ENCODE results near the gene KCNC1.

Gene KCNC1

GRCh38 chr11:17738151-17738973, 3.8 kb downstream of the KCNC1 start:
- DNase-seq, result no peak

DNA sequence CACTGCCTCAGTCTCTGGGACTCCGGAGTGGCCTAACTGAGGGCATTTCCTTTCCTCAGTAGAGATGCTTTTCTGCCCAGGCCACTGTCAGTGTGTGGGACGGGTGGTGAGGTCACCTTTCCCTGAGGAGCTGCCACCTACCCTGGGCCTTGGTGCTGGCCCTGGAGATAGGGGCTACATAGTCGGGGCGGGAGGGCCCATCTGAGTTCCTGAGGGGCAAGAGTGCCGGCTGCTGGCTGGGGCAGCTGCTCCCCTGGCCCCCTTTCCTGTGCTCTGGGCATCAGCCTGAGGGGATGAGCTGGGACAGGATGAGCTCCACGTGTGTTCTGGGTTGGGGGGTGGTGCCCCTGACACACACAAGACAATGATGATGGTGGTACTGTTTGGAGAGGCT, 5.4 kb downstream of the KCNC1 start:
- no peak for DNase-seq

GRCh38 chr11:17740649-17741235, 6.2 kb downstream of the KCNC1 start:
- DNase-seq, result no peak

DNA sequence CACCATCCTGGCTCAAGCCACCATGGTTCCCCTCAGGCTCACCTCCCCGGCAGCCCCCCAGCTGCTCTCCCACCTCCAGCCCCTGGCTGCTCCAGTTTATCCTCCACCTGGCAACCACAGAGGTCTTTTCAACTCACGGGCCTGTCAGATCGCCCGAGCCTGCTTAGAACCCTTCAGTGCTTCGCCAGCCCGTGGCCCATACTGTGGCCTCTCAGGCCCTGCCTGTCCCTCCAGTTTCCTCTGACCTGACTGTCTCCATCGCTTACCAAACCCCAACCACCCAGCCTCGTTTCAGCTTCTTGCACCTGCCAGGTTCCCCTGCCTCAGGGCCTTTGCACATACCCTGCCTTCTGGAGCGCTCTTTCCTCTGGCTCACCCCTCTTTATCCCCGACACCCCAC, 6.9 kb downstream of the KCNC1 start:
- no peak for DNase-seq

GRCh38 chr11:17742019-17742418, 7.4 kb downstream of the KCNC1 start:
- no peak for DNase-seq

DNA sequence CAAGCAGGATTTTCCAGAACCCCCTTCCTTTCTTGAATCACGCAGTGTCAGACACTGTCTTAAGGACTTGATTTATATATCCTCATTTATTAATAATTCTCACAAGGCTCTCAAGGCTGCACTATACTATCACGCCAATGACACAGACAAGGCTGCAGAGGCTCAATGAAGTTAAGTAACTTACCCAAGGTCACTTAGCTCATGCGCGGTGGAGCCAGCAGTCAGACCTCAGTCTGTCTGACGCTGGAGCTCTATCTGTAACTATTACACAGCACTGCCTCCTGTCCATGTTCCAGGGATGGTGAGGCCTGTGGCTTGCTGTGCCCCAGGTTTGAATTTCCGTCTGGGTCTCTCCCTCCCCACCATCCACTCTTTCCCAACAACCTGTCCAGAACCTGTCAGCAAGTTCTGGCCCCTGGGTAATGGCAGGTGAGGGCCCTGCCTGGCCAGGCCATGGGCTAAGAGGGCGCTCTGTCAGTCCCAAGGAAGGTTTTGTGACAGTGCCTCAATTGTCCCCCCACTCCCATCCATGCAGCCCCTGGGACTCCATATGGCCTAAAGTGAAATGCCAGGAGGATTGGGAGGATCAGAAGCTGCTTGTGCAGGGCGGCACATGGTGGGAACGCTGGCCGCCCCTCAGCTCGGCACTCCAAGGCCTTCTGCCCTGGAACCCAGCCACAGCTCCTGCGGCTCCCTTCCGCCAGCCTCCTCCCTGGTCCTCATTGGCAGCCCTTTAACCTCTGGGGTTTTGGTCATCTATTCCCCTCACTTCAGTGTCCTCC, 8.6 kb downstream of the KCNC1 start:
- no peak for DNase-seq

GRCh38 chr11:17743808-17744119, 9.2 kb downstream of the KCNC1 start:
- no peak for DNase-seq

GRCh38 chr11:17744151-17744940, 9.8 kb downstream of the KCNC1 start:
- no peak for DNase-seq

DNA sequence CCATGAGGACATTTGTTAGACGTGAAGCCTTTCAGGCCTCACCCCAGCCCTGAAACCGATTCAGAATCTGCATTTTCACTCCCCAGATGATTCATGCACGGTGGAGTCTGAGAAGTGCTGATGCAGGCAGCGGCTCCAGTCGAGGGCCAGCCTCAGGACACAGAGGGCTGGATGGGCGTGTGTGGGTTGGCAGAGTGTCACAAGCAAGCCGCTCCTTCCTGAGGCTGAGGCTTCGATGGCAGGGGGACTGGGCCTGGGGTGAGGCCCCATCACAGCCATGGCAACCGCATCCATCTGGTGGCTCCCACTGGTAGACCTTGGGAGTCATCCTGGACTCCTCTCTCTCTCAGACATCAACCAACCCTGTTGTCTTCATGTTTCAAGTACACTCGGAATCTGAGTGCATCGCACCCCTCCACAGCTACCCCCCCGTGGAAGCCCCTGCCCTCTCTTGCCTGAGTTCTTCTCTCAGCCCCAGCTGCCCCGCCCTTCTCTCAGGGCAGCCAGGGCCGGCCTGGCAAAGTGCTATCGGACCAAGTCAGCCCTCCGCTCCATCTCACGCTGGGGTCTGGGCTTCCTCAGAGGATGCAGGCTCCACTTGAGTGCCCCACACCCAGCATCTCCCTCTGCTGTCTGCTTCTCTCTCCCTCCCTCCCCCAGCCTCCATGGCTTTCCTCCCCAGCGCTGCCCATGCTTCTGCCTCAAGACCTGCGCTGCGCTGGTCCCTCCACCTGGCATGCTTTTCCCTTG, 10.6 kb downstream of the KCNC1 start:
- no peak for DNase-seq

DNA sequence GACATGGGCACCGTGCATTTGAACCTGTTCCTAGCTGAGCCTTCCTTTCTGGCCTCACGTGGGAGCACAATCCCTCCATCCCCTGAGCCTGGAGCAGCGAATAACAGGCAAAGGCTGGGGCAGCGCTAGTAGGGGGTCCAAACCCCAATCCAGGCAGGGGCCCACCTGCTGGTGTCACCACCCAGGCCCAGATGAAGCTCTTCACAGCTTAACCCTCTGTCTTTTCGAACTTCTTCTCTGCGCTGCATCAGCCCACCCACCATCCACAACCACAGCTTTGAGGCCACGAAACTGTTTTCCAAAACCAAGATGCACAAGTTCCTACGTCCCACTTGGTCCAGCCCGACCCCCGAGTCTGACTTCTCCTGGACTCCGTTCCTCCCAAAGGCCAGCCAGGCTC, 11.5 kb downstream of the KCNC1 start:
- no peak for DNase-seq

DNA sequence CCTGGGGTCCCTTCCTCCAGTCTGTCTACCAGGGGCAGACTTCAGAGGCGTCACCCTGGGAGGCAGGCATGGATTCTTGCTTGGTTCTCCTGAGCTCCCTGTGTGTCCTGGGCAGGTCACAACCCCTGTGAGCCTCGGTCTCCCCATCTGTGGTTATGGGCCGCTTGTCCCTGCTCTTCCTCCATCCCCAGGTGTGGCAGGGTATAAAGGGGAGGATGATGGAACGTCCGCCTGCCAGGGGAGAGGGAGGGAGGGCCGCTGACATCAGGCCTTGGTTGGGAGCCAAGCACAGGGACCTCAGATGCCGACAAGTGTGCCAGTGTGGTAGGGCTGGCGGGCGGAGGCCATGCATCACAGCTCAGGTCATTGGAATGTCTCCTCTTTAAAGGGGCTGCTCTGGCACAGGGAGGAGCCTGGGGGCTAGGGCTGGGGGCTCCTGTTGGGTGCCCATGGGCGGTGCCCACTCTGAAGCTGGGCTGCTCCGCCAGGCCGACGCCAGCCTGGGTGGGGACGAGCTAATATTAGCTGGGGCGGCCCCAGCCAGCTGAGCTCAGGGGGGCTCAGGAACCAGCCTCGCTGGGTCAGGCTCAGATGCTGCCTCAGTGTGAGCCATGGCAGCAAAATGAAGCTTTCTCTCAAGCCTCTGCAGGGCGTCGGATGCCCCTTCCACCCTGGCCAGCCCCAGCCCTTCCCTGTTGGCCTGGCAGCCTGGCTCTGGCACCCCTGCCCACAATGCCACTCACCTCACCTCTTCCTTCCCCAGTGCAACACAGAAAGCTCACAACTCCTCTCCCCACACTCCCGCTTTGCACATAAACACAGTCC, 12.8 kb downstream of the KCNC1 start:
- no peak for DNase-seq

DNA sequence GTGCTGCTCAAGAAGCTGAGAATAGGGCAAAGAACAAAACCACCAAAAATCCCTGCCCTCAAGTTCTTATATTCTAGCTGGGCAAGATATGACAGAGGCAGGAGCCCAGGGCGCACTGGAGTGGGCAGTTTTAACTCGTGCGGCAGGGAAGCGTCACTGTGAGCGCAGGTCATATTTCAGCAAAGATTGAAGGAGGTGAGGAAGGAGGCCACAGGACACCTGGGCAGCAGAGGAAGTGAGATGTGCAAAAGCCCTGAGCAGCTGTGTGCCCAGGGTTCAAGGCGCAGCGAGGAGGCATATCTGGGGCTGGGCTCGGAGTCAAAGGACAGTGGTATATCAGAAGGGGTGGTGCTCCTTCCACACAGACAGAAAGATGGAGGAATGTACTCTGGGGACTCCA, 13.5 kb downstream of the KCNC1 start:
- DNase-seq, result no peak

GRCh38 chr11:17748761-17749721, 14.5 kb downstream of the KCNC1 start:
- no peak for DNase-seq

GRCh38 chr11:17750013-17750800, 15.6 kb downstream of the KCNC1 start:
- no peak for DNase-seq

- no peak for DNase-seq
These were observed 16.2 kb downstream of the KCNC1 start for GRCh38 chr11:17750801-17751165.

GRCh38 chr11:17751558-17751957, 17.0 kb downstream of the KCNC1 start:
- no peak for DNase-seq

GRCh38 chr11:17752144-17752543, 17.6 kb downstream of the KCNC1 start:
- DNase-seq, result no peak

- DNase-seq, result no peak
These were observed 18.6 kb downstream of the KCNC1 start for GRCh38 chr11:17753153-17753552.

DNA sequence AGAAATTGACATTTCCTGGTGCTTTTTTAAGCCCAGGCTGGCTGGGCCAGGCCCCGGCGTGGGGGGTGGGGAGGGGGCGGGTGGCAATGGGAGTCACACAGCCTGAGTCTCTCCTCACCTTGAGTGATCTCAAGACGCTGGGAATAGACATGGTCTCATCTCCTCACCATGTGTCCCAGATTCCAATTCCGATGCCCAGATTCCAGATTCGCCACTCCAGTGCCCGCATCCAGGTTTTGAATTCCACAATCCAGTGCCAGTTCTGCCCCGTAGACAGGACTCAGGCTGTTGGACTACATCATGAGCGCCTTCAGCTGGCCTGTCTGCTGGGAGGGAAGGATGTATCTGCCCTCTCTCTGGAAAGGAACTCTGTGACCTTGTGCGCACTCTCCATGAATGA, 19.1 kb downstream of the KCNC1 start:
- no peak for DNase-seq

DNA sequence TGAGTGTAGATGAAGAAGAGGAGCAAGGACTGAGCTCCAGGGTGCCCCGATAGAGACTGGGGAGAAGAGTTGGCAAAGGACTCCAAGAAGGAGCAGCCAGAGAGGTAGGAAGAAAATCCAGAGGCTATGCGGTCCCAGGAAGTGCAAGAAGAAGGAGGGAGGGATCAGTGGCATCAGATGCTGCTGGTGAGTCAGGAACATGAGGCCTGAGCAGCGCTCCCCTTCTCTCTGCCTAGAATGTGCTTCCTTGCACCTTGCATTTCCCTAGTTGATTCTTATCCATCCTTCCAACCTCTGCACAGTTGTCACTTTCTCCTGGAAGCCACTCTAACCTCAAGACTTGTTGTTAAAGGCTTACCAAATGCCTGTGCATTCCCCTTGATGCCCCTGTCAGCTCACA, 21.3 kb downstream of the KCNC1 start:
- no peak for DNase-seq

Data from activated CD4-positive, alpha-beta T cell treated with anti-CD3 and anti-CD28 coated beads, Interleukin-10, Interleukin-2, amounts not matched to agents 100 ng/mL and 50 ng/mL, durations not matched to agents 16 hours and 8 hours (primary cell).